Uterus (tissue), 2 donors: ENCODE measurements around the gene DOCK1.

ENCODE experiments used
- CTCF ChIP-seq, 4 experiments: fragments of 200-600 bp in 2 of 4; fragments of 450-650 bp in 2 of 4; sonication (generic) in 2 of 4; IDR thresholded peaks; one replicate each; pipeline ENCODE4 v1.5.1; 2016 to 2019; ENCODE audit warnings: antibody characterized with exemption in 4 of 4, mild to moderate bottlenecking in 2 of 4, moderate library complexity in 1 of 4
- POLR2A ChIP-seq, 2 donors: fragments of 450-650 bp; IDR thresholded peaks; one replicate each; pipeline ENCODE4 v1.6.1; 2016; ENCODE audit warnings: antibody characterized with exemption in 2 of 2, mild to moderate bottlenecking in 1 of 2, moderate library complexity in 1 of 2

DNA sequence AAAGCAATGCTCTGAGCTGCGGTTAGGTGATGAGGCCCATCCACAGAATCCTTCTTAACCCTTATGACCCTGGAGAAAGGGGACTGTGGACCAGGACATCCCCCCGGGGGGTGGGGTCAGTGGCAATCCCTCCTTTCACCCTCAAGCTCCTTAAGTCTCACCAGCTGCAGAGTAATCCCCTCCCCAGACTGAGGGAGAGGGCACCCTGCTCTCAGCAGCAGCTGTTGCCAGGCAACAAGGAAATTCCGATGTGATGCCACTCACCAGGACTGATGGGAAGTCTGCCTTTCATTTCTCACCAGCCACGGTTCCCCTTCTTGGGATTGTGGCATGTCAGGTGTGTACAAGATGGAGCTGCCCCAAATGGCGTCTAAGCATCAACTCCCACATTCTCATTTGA is 129.6 kb downstream of the DOCK1 start:
- no peak for TF ChIP-seq CTCF (IDR thresholded peaks at IDR 0.05)
- no peak for TF ChIP-seq POLR2A (IDR thresholded peaks at IDR 0.05)
